ENCODE results near the gene MAP3K15.

DNA sequence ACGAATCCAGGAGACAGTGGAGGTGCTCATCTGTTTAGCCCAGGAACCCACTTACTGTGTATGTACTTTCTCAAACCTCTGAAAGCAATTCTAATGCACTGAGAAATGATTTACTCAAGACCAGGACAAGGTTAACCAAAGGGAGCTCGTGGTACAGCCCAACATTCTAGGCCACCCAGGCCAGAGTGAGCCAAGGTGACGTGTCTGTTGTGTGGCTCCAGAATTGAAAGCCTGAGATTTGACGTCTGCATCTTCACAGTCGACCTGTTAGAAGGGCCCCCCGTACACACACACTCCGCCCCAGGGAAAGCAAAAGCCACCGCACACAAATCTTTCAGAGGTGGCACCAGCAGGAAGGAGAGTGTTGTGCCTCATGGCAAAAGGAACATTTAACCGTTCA lies 2.3 kb downstream of the MAP3K15 start:
- no peak for TF ChIP-seq FOXP2 (optimal IDR thresholded peaks at IDR 0.05; ENCODE audit: borderline replicate concordance, extremely low read depth, extremely low read length, insufficient read depth)
- TF ChIP-seq TAF1 (IDR thresholded peaks at IDR 0.05; ENCODE audit: borderline replicate concordance, insufficient read depth, low read length), result no peak
- TF ChIP-seq, protein P1, sequence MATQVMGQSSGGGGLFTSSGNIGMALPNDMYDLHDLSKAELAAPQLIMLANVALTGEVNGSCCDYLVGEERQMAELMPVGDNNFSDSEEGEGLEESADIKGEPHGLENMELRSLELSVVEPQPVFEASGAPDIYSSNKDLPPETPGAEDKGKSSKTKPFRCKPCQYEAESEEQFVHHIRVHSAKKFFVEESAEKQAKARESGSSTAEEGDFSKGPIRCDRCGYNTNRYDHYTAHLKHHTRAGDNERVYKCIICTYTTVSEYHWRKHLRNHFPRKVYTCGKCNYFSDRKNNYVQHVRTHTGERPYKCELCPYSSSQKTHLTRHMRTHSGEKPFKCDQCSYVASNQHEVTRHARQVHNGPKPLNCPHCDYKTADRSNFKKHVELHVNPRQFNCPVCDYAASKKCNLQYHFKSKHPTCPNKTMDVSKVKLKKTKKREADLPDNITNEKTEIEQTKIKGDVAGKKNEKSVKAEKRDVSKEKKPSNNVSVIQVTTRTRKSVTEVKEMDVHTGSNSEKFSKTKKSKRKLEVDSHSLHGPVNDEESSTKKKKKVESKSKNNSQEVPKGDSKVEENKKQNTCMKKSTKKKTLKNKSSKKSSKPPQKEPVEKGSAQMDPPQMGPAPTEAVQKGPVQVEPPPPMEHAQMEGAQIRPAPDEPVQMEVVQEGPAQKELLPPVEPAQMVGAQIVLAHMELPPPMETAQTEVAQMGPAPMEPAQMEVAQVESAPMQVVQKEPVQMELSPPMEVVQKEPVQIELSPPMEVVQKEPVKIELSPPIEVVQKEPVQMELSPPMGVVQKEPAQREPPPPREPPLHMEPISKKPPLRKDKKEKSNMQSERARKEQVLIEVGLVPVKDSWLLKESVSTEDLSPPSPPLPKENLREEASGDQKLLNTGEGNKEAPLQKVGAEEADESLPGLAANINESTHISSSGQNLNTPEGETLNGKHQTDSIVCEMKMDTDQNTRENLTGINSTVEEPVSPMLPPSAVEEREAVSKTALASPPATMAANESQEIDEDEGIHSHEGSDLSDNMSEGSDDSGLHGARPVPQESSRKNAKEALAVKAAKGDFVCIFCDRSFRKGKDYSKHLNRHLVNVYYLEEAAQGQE (IDR thresholded peaks at IDR 0.05; ENCODE audit: insufficient read depth in 1 of 2, low read depth in 2 of 2, low read length in 2 of 2), result no peak
- no peak for TF ChIP-seq POLR2AphosphoS5 (IDR thresholded peaks at IDR 0.05; ENCODE audit: low read depth, low read length)
